Activated CD4-positive, alpha-beta memory T cell treated with anti-CD3 and anti-CD28 coated beads for 36 hours (primary cell): ENCODE results near the gene PCDHAC2. TPM values are rescaled to one million over a fixed set of nuclear protein-coding genes. Genes with fewer than 3 reads are reported as not detected.

Source experiments
- CTCF ChIA-PET: fragments of 350-600 bp; sonication (Branson Sonifier 250); formaldehyde crosslinking; loops from one replicate; lab custom pipeline; 2021; ENCODE audit warnings: antibody characterized with exemption, inconsistent platforms; lab: Charles Lee
- POLR2A ChIA-PET: fragments of 350-600 bp; sonication (Branson Sonifier 250); formaldehyde crosslinking; loops from one replicate; lab custom pipeline; 2021; ENCODE audit warnings: antibody characterized with exemption; lab: Charles Lee
- DNase-seq: peaks from one replicate; pipeline ENCODE4 v3.0.0-alpha.2; 2020
- H3K27ac Mint-ChIP-seq: one replicate; pipeline ENCODE4 v1.8.0; 2021; ENCODE audit warnings: mixed read lengths
- H3K27me3 Mint-ChIP-seq: one replicate; pipeline ENCODE4 v1.8.0; 2021; ENCODE audit warnings: mixed read lengths
- H3K36me3 Mint-ChIP-seq: one replicate; pipeline ENCODE4 v1.8.0; 2021; ENCODE audit warnings: mixed read lengths
- H3K4me1 Mint-ChIP-seq: one replicate; pipeline ENCODE4 v1.8.0; 2021; ENCODE audit warnings: low read depth, mixed read lengths
- H3K4me3 Mint-ChIP-seq: one replicate; pipeline ENCODE4 v1.8.0; 2021; ENCODE audit warnings: mild to moderate bottlenecking, mixed read lengths
- H3K9me3 Mint-ChIP-seq: one replicate; pipeline ENCODE4 v1.8.0; 2021; ENCODE audit warnings: mixed read lengths
- intact Hi-C: fragments of 100-400 bp; cut with micrococcal nuclease; formaldehyde crosslinking; loops from one replicate; pipeline ENCODE4 v1.15.1; 2023
- total RNA-seq, 2 experiments: library from RNA; stranded (reverse); gene quantifications; one replicate each; pipeline ENCODE4 v1.2.3, GENCODE V29; 2021

Gene PCDHAC2
- total RNA-seq, 2 experiments from 2014 or later: not detected

- no peak for DNase-seq
- Mint-ChIP-seq H3K9me3 (no peaks in the 10 kb centered on the region), H3K27ac (no peak overlapping the region), H3K36me3 (no peaks in the 10 kb centered on the region), H3K4me3 (no peak overlapping the region), H3K27me3 (peaks cover 29% of the 10 kb centered on the region), H3K4me1 (no peaks in the 10 kb centered on the region)
- CTCF ChIA-PET: no interaction called here
- intact Hi-C loops: no loop called here
- POLR2A ChIA-PET: no interaction called here
These were observed 377 bp upstream of the PCDHAC2 start for GRCh38 chr5:140965905-140966292.

- no peak overlapping the region for H3K4me3 Mint-ChIP-seq
- H3K36me3 Mint-ChIP-seq: no peaks in the 10 kb centered on the region
- DNase-seq: no peak
- intact Hi-C loops: no loop called here
- CTCF ChIA-PET: interaction anchor here (0.6 kb wide), 1 partner anchor 126 kb away, joined by 3 read pairs; the partner anchor contains the start of gene PCDHA8
- no peaks in the 10 kb centered on the region for H3K4me1 Mint-ChIP-seq
- POLR2A ChIA-PET: no interaction called here
- peaks cover 28% of the 10 kb centered on the region for H3K27me3 Mint-ChIP-seq
- no peak overlapping the region for H3K27ac Mint-ChIP-seq
- no peaks in the 10 kb centered on the region for H3K9me3 Mint-ChIP-seq
These were observed 1.1 kb downstream of the PCDHAC2 start for GRCh38 chr5:140967226-140967893.

GRCh38 chr5:140969880-140970279, 3.6 kb downstream of the PCDHAC2 start:
- no peaks in the 10 kb centered on the region for H3K4me1 Mint-ChIP-seq
- no peaks in the 10 kb centered on the region for H3K9me3 Mint-ChIP-seq
- no peak overlapping the region for H3K4me3 Mint-ChIP-seq
- no peak for DNase-seq
- POLR2A ChIA-PET: no interaction called here
- H3K36me3 Mint-ChIP-seq: no peaks in the 10 kb centered on the region
- CTCF ChIA-PET: no interaction called here
- no peak overlapping the region for H3K27ac Mint-ChIP-seq
- peaks cover 20% of the 10 kb centered on the region for H3K27me3 Mint-ChIP-seq
- intact Hi-C loops: no loop called here

GRCh38 chr5:140973550-140973949, 7.3 kb downstream of the PCDHAC2 start:
- no peaks in the 10 kb centered on the region for H3K9me3 Mint-ChIP-seq
- no peak for DNase-seq
- H3K36me3 Mint-ChIP-seq: no peaks in the 10 kb centered on the region
- H3K27ac Mint-ChIP-seq: no peak overlapping the region
- intact Hi-C loops: no loop called here
- ChIA-PET POLR2A (no interaction called here), CTCF (no interaction called here)
- no peaks in the 10 kb centered on the region for H3K4me1 Mint-ChIP-seq
- no peak overlapping the region for H3K4me3 Mint-ChIP-seq
- H3K27me3 Mint-ChIP-seq: peaks cover 3% of the 10 kb centered on the region

- H3K4me1 Mint-ChIP-seq: no peaks in the 10 kb centered on the region
- peaks cover 3% of the 10 kb centered on the region for H3K27me3 Mint-ChIP-seq
- H3K27ac Mint-ChIP-seq: no peak overlapping the region
- H3K9me3 Mint-ChIP-seq: no peaks in the 10 kb centered on the region
- intact Hi-C loops: no loop called here
- ChIA-PET CTCF (no interaction called here), POLR2A (no interaction called here)
- no peaks in the 10 kb centered on the region for H3K36me3 Mint-ChIP-seq
- H3K4me3 Mint-ChIP-seq: no peak overlapping the region
- DNase-seq: no peak
These were observed 10.7 kb downstream of the PCDHAC2 start for GRCh38 chr5:140977003-140977402.

- intact Hi-C loops: no loop called here
- ChIA-PET POLR2A (no interaction called here), CTCF (no interaction called here)
- H3K27me3 Mint-ChIP-seq: peaks cover 3% of the 10 kb centered on the region
- no peak for DNase-seq
- no peaks in the 10 kb centered on the region for H3K4me1 Mint-ChIP-seq
- no peaks in the 10 kb centered on the region for H3K36me3 Mint-ChIP-seq
- no peak overlapping the region for H3K4me3 Mint-ChIP-seq
- no peak overlapping the region for H3K27ac Mint-ChIP-seq
- H3K9me3 Mint-ChIP-seq: no peaks in the 10 kb centered on the region
These were observed 12.0 kb downstream of the PCDHAC2 start for GRCh38 chr5:140978260-140978659.

- Mint-ChIP-seq H3K4me3 (no peak overlapping the region), H3K36me3 (no peaks in the 10 kb centered on the region), H3K27me3 (peaks cover 3% of the 10 kb centered on the region), H3K4me1 (no peaks in the 10 kb centered on the region), H3K27ac (no peak overlapping the region), H3K9me3 (no peaks in the 10 kb centered on the region)
- CTCF ChIA-PET: no interaction called here
- intact Hi-C loops: no loop called here
- POLR2A ChIA-PET: no interaction called here
- DNase-seq: no peak
These were observed 12.7 kb downstream of the PCDHAC2 start for GRCh38 chr5:140978983-140979382.

GRCh38 chr5:140982083-140982716, 15.9 kb downstream of the PCDHAC2 start:
- Mint-ChIP-seq H3K27ac (no peak overlapping the region), H3K4me3 (no peak overlapping the region), H3K4me1 (no peaks in the 10 kb centered on the region), H3K9me3 (no peaks in the 10 kb centered on the region), H3K27me3 (peaks cover 2% of the 10 kb centered on the region), H3K36me3 (no peaks in the 10 kb centered on the region)
- no peak for DNase-seq
- intact Hi-C loops: no loop called here
- ChIA-PET CTCF (no interaction called here), POLR2A (no interaction called here)

- Mint-ChIP-seq H3K27me3 (peaks cover 2% of the 10 kb centered on the region), H3K27ac (no peak overlapping the region), H3K4me3 (no peak overlapping the region), H3K9me3 (no peaks in the 10 kb centered on the region), H3K4me1 (no peaks in the 10 kb centered on the region), H3K36me3 (no peaks in the 10 kb centered on the region)
- ChIA-PET CTCF (no interaction called here), POLR2A (no interaction called here)
- intact Hi-C loops: no loop called here
- DNase-seq: no peak
These were observed 19.8 kb downstream of the PCDHAC2 start for GRCh38 chr5:140986117-140986521.

GRCh38 chr5:140988100-140988499, 21.8 kb downstream of the PCDHAC2 start:
- H3K27ac Mint-ChIP-seq: no peak overlapping the region
- H3K36me3 Mint-ChIP-seq: no peaks in the 10 kb centered on the region
- CTCF ChIA-PET: no interaction called here
- DNase-seq: no peak
- POLR2A ChIA-PET: no interaction called here
- intact Hi-C loops: no loop called here
- H3K4me1 Mint-ChIP-seq: no peaks in the 10 kb centered on the region
- H3K9me3 Mint-ChIP-seq: no peaks in the 10 kb centered on the region
- H3K27me3 Mint-ChIP-seq: peaks cover 2% of the 10 kb centered on the region
- no peak overlapping the region for H3K4me3 Mint-ChIP-seq

GRCh38 chr5:140988608-140989007, 22.3 kb downstream of the PCDHAC2 start:
- H3K9me3 Mint-ChIP-seq: no peaks in the 10 kb centered on the region
- H3K27me3 Mint-ChIP-seq: peaks cover 2% of the 10 kb centered on the region
- H3K27ac Mint-ChIP-seq: no peak overlapping the region
- ChIA-PET CTCF (no interaction called here), POLR2A (no interaction called here)
- H3K4me1 Mint-ChIP-seq: no peaks in the 10 kb centered on the region
- DNase-seq: no peak
- H3K4me3 Mint-ChIP-seq: no peak overlapping the region
- no peaks in the 10 kb centered on the region for H3K36me3 Mint-ChIP-seq
- intact Hi-C loops: no loop called here

- POLR2A ChIA-PET: no interaction called here
- no peaks in the 10 kb centered on the region for H3K9me3 Mint-ChIP-seq
- H3K27ac Mint-ChIP-seq: no peak overlapping the region
- intact Hi-C loops: no loop called here
- H3K36me3 Mint-ChIP-seq: no peaks in the 10 kb centered on the region
- CTCF ChIA-PET: interaction anchor here (0.7 kb wide), 1 partner anchor 10 kb away, joined by 3 read pairs; no protein-coding TSS in a partner anchor
- H3K27me3 Mint-ChIP-seq: no peaks in the 10 kb centered on the region
- DNase-seq: no peak
- no peaks in the 10 kb centered on the region for H3K4me1 Mint-ChIP-seq
- H3K4me3 Mint-ChIP-seq: no peak overlapping the region
These were observed 23.2 kb downstream of the PCDHAC2 start for GRCh38 chr5:140989254-140990020.
